ENCODE results near the gene ARFGEF2. TPM values are rescaled to one million over a fixed set of nuclear protein-coding genes. Genes with fewer than 3 reads are reported as not detected.
A peak's percentile ranks its signal among the peaks of the same experiment; 100 is the strongest.

ARFGEF2 gene
- total and polyA plus RNA-seq, 2 of the 8 experiments (the other 6 are each of a cell fraction or from before 2014, with no cell fraction given) = 8.1 to 21.8 TPM

GRCh38 chr20:48921883-48922820 lies 641 bp downstream of the ARFGEF2 start:
- H3K27me3 ChIP-seq (replicated peaks in 1 of 4; ENCODE audit: control insufficient read depth in 3 of 4, extremely low read depth in 1 of 4, insufficient read depth in 3 of 4, low read length in 3 of 4) = no peaks in the 10 kb centered on the region
- peak overlapping the region; percentile 79 for H4K5ac ChIP-seq (ENCODE audit: insufficient read length, low read depth, low read length)
- H3K27ac ChIP-seq (ENCODE audit: low read depth, low read length) = peak overlapping the region; percentile 91
- POLR2A ChIA-PET (ENCODE audit: partially characterized antibody) = interaction anchor here (0.7 to 2.0 kb wide), 13 partner anchors 9 to 948 kb away, joined by 3 to 7 read pairs (median 3); partner anchors contain the start of gene CSE1L
- no peak overlapping the region for H2BK15ac ChIP-seq (ENCODE audit: low read length)
- H3K23ac ChIP-seq (ENCODE audit: insufficient read length) = no peak overlapping the region
- 10% methylated on average over 33 of the region's 34 CpGs; no CpG with 5 or more reads in 1 of the 2 experiments for WGBS, 2 experiments (ENCODE audit: extremely low coverage in 1 of 2, insufficient coverage in 1 of 2, insufficient read length in 1 of 2, insufficient replicate concordance in 2 of 2, low coverage in 1 of 2, low lambda C conversion rate in 2 of 2, missing lambda C conversion rate in 1 of 2)
- CTCF ChIA-PET (ENCODE audit: partially characterized antibody) = interaction anchor here (0.8 to 2.3 kb wide), 6 partner anchors 12 to 373 kb away, joined by 3 to 9 read pairs (median 3); no protein-coding TSS in a partner anchor
- no peaks in the 10 kb centered on the region for H3K9me3 ChIP-seq (ENCODE audit: insufficient read depth in 2 of 2, low read depth in 1 of 2, low read length in 1 of 2)
- H3K4me1 ChIP-seq (replicated peaks in 1 of 4; ENCODE audit: control insufficient read depth in 3 of 4, insufficient read depth in 4 of 4, low read length in 3 of 4) = peaks cover 0 to 3% (median 0%) of the 10 kb centered on the region in 4 experiments; a peak in 2 of 7 replicates
- peak overlapping the region; percentile 73 for H2BK5ac ChIP-seq (ENCODE audit: low read depth, low read length)
- peak overlapping the region; percentile 65 to 94 (median 91) for H3K4me3 ChIP-seq (ENCODE audit: extremely low read depth in 1 of 4, insufficient read depth in 2 of 4, low read depth in 3 of 4, low read length in 4 of 4)
- H3K79me1 ChIP-seq (ENCODE audit: low read depth, low read length) = no peaks in the 10 kb centered on the region
- no peak for FAIRE-seq
- DNase-seq (ENCODE audit: low read depth in 1 of 2, low spot score in 2 of 2) = no peak
- H3K36me3 ChIP-seq (ENCODE audit: control insufficient read depth in 2 of 4, insufficient read depth in 4 of 4, low read length in 3 of 4) = no peaks in the 10 kb centered on the region
- no peak overlapping the region for H2BK120ac ChIP-seq (replicated peaks; ENCODE audit: low read depth, low read length)
- peak overlapping the region; percentile 18; the same call in 1 of the 2 replicates for H2AFZ ChIP-seq (ENCODE audit: low read length)
- H4K20me1 ChIP-seq (replicated peaks in 1 of 2; ENCODE audit: control insufficient read depth in 1 of 2, insufficient read depth in 2 of 2, low read length in 2 of 2) = peaks cover 0 to 4% of the 10 kb centered on the region in 2 experiments
- no peak overlapping the region for H2BK20ac ChIP-seq (ENCODE audit: low read length)
- peak overlapping the region; percentile 96 for H4K8ac ChIP-seq (ENCODE audit: extremely low read depth, insufficient read depth, low read length)
- H4K91ac ChIP-seq (replicated peaks; ENCODE audit: insufficient read length, low read length) = peak overlapping the region; percentile 88
- peak overlapping the region; percentile 87 for H3K18ac ChIP-seq (ENCODE audit: extremely low read depth, low read length)
- no peak overlapping the region for H3K14ac ChIP-seq (ENCODE audit: insufficient read length)
- H3K4ac ChIP-seq (replicated peaks; ENCODE audit: insufficient read length, low read depth, low read length) = peak overlapping the region; percentile 11
- no peak overlapping the region for H2AK5ac ChIP-seq (ENCODE audit: low read depth, low read length)
- peak overlapping the region; percentile 73 for H3K56ac ChIP-seq (replicated peaks; ENCODE audit: insufficient read length, low read depth, low read length)
- H3K23me2 ChIP-seq (ENCODE audit: low read depth, low read length) = peaks cover 8% of the 10 kb centered on the region
- H3K79me2 ChIP-seq (ENCODE audit: control insufficient read depth in 1 of 2, insufficient read depth in 2 of 2, low read length in 2 of 2) = peaks cover 5 to 50% of the 10 kb centered on the region in 2 experiments
- peak overlapping the region; percentile 88 to 99 (median 90) for H3K9ac ChIP-seq (replicated peaks in 1 of 4; ENCODE audit: extremely low read depth in 1 of 4, low read depth in 3 of 4, low read length in 3 of 4)
- H2BK12ac ChIP-seq (ENCODE audit: low read depth, low read length) = no peak overlapping the region
- H3K4me2 ChIP-seq (ENCODE audit: insufficient read depth in 1 of 2, low read depth in 2 of 2, low read length in 2 of 2) = peak overlapping the region; percentile 94 to 97
- TF ChIP-seq CBX5 (IDR thresholded peaks at IDR 0.05; ENCODE audit: low read depth, low read length) (no peak), POU5F1 (IDR thresholded peaks at IDR 0.05; ENCODE audit: low read depth, low read length) (no peak), CHD2 (IDR thresholded peaks at IDR 0.05; ENCODE audit: low read length) (no peak), SP2 (IDR thresholded peaks at IDR 0.05; ENCODE audit: low read length) (no peak), GTF2F1 (IDR thresholded peaks at IDR 0.05; ENCODE audit: borderline replicate concordance, low read depth, low read length) (no peak), POLR2A (IDR thresholded peaks at IDR 0.05; ENCODE audit: control extremely low read depth in 1 of 2, low read depth in 2 of 2, low read length in 2 of 2) (peak in 1 of 2 experiments; percentile 66; a peak in 2 of 3 replicates), EGR1 (IDR thresholded peaks at IDR 0.05; ENCODE audit: borderline replicate concordance, low read depth, low read length) (no peak), ATF2 (IDR thresholded peaks at IDR 0.05; ENCODE audit: low read length) (no peak), SP4 (IDR thresholded peaks at IDR 0.05; ENCODE audit: low read length) (no peak), TBP (IDR thresholded peaks at IDR 0.05; ENCODE audit: low read depth, low read length) (0 out of 2 replicates have a peak, but pooled peaks have one; percentile 21)

Measured in H1 (cell line).